T-helper 1 cell treated with Interleukin-12 subunit alpha and Interleukin-12 subunit beta and Interleukin-4 antibody, amounts not matched to agents 30 ng/mL and 1 ng/mL, for 36 hours (primary cell): ENCODE measurements around the gene C2orf81. TPM values are rescaled to one million over a fixed set of nuclear protein-coding genes. Genes with fewer than 3 reads are reported as not detected.

Source experiments
- intact Hi-C: fragments of 100-400 bp; cut with micrococcal nuclease; formaldehyde crosslinking; loops from one replicate; pipeline ENCODE4 v1.15.1; 2024
- total RNA-seq: library from RNA; stranded (reverse); gene quantifications from 2 replicates; pipeline ENCODE4 v1.2.3, GENCODE V29; 2022

The C2orf81 gene
- total RNA-seq, 1 donor from 2014 or later, result 3.5 TPM

DNA sequence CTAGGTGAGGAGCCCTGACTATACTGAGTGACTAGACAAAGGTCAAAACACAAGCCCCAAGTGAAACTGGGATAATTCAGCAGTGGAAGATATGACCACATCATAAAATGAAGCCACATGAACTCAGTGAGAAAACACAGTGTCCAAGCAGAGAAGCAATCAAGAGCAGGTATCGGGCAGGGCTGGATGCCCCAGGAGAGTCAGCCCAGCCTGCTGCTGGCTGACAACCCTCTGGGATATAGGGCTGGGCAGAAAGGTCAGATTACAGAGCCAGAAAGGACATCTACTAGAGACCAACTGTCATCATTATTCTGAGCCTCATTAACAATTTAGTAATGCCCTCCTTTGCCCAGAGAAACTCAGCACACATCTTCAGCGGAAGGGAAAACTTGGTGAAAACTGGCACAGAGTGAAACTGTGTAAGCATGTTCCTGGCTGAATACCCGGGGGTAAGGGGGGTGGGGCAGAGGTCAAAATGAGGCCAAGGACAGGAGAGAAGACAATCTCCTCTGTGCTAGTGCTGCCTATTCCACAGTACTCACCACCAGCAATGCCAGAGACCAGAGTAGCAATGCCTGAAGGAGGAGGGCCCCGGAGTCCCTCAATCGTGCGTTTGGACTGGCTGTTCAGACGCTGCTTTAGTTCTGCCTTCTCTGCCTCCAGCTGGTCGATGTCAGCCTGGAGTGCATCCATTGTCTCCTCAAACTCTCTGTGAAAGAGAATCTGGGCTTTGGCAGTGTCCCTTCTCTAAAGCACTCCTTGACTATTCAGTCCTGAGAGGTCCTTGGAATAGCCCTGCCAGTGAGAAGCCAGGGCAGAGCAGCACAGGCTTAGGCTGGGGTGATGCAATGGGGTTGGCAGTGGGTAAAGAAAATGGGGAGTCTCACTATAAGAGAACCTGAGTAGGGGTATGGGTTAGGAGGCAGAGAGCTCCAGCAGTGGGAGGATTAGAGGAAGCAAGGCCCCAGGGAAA lies 56.6 kb downstream of the C2orf81 start:
- intact Hi-C loops, result no loop called here

Other genes with a start within 250 kb of the C2orf81 start
- 208 and 215 TPM in 2 replicates for gene MOB1A, start 242.7 kb downstream of the C2orf81 start, total RNA-seq
- 248 and 257 TPM in 2 replicates for gene MTHFD2, start 223.0 kb downstream of the C2orf81 start, total RNA-seq
- 2.6 and 3.7 TPM in 2 replicates for gene SLC4A5, start 78.2 kb downstream of the C2orf81 start, total RNA-seq
- gene DCTN1, start 41.3 kb downstream of the C2orf81 start, total RNA-seq, result 110 and 111 TPM in 2 replicates
- gene WDR54, start 111 bp upstream of the C2orf81 start, total RNA-seq, result 57.2 and 60.2 TPM in 2 replicates
- gene RTKN, start 20.3 kb upstream of the C2orf81 start, total RNA-seq, result 3.7 and 4.0 TPM in 2 replicates
- gene INO80B, start 33.5 kb upstream of the C2orf81 start, total RNA-seq, result 52.2 and 52.8 TPM in 2 replicates
- 49.4 and 56.6 TPM in 2 replicates for gene WBP1, start 36.8 kb upstream of the C2orf81 start, total RNA-seq
- gene MOGS, start 43.8 kb upstream of the C2orf81 start, total RNA-seq, result 77.3 and 82.5 TPM in 2 replicates
- gene MRPL53, start 51.1 kb upstream of the C2orf81 start, total RNA-seq, result 111 and 121 TPM in 2 replicates
- 38.1 and 43.9 TPM in 2 replicates for gene CCDC142, start 61.4 kb upstream of the C2orf81 start, total RNA-seq
- gene TTC31, start 61.5 kb upstream of the C2orf81 start, total RNA-seq, result 47.9 and 48.3 TPM in 2 replicates
- 0.42 and 0.98 TPM in 2 replicates for gene LBX2, start 78.0 kb upstream of the C2orf81 start, total RNA-seq
- 36.4 and 44.7 TPM in 2 replicates for gene PCGF1, start 86.1 kb upstream of the C2orf81 start, total RNA-seq
- gene TLX2, start 92.8 kb upstream of the C2orf81 start, total RNA-seq, result 1.2 and 1.6 TPM in 2 replicates
- gene DQX1, start 104.6 kb upstream of the C2orf81 start, total RNA-seq, result 0.47 and 0.56 TPM in 2 replicates
- 155 and 156 TPM in 2 replicates for gene AUP1, start 108.1 kb upstream of the C2orf81 start, total RNA-seq
- gene HTRA2, start 108.3 kb upstream of the C2orf81 start, total RNA-seq, result 60.0 and 61.5 TPM in 2 replicates
- 0.78 and 0.98 TPM in 2 replicates for gene LOXL3, start 132.3 kb upstream of the C2orf81 start, total RNA-seq
- gene DOK1, start 133.1 kb upstream of the C2orf81 start, total RNA-seq, result 47.5 and 51.8 TPM in 2 replicates
- not detected in 2 replicates for gene M1AP, start 226.7 kb upstream of the C2orf81 start, total RNA-seq
- 3.1 and 5.5 TPM in 2 replicates for gene SEMA4F, start 232.6 kb upstream of the C2orf81 start, total RNA-seq